ENCODE results near the gene BCL3.
A peak's percentile ranks its signal among the peaks of the same experiment; 100 is the strongest.

DNA sequence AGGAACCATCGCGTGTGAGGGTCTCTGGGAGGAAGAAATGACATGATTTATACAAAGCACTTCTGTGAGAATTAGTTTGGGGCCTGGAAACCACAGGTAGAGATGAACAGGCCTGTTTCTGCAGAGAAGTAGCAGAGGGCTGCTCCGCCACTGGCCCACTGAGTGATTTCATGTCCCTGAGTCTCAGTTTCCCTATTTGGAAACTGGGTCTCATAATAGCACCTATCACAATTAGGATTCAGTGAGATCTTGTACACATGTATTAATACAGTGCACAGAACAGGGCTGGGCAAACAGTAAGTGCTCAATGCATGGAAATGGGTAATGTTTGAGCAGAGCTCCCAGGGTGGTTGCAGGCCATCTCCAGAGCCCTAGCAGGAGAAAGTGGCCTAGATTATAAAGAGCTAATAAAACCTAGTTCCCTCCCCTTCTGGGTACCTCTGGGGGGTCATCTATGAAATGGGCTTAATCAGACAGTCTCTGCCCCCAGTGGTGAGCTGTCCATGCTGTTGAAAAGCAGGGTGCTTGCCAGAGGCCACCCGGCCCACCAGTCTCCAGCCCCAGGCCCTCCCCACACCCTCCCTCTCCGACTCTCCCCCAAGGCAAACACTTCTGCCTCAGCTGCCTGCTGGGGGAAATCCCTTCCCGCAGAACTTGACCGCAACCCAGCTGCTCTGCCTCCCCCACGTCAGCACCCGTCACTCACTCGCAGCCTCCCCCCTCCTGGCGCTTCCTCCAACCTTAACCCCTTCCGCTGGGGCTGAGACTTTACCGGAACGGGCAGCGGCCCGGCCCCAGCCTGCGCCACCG lies 4.5 kb downstream of the BCL3 start:
- TF ChIP-seq, protein P1, sequence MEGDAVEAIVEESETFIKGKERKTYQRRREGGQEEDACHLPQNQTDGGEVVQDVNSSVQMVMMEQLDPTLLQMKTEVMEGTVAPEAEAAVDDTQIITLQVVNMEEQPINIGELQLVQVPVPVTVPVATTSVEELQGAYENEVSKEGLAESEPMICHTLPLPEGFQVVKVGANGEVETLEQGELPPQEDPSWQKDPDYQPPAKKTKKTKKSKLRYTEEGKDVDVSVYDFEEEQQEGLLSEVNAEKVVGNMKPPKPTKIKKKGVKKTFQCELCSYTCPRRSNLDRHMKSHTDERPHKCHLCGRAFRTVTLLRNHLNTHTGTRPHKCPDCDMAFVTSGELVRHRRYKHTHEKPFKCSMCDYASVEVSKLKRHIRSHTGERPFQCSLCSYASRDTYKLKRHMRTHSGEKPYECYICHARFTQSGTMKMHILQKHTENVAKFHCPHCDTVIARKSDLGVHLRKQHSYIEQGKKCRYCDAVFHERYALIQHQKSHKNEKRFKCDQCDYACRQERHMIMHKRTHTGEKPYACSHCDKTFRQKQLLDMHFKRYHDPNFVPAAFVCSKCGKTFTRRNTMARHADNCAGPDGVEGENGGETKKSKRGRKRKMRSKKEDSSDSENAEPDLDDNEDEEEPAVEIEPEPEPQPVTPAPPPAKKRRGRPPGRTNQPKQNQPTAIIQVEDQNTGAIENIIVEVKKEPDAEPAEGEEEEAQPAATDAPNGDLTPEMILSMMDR (IDR thresholded peaks at IDR 0.05) = no peak
- TF ChIP-seq POLR2A (IDR thresholded peaks at IDR 0.05) = peak in 1 of 2 donors; percentile 27

All from uterus (tissue), 2 donors.